CD4-positive, alpha-beta T cell treated with Interleukin-2 at 100 ng/mL for 4 hours (primary cell): ENCODE data around the gene OMP.
A peak's percentile ranks its signal among the peaks of the same experiment; 100 is the strongest.

Source experiments
- DNase-seq: peaks from one replicate; pipeline ENCODE4 v3.0.0-alpha.2; 2020; ENCODE audit warnings: low spot score

OMP gene

GRCh38 chr11:77069336-77069968 lies 33.2 kb upstream of the OMP start:
- no peak for DNase-seq

GRCh38 chr11:77069969-77070582 lies 32.6 kb upstream of the OMP start:
- DNase-seq, result no peak

- no peak for DNase-seq
Observed at GRCh38 chr11:77071077-77071476, 31.6 kb upstream of the OMP start.

- no peak for DNase-seq
Observed at GRCh38 chr11:77071671-77072605, 30.7 kb upstream of the OMP start.

- no peak for DNase-seq
Observed at GRCh38 chr11:77072851-77073327, 29.8 kb upstream of the OMP start.

GRCh38 chr11:77073328-77074001 lies 29.2 kb upstream of the OMP start:
- no peak for DNase-seq

GRCh38 chr11:77074205-77074604 lies 28.4 kb upstream of the OMP start:
- no peak for DNase-seq

- no peak for DNase-seq
Observed at GRCh38 chr11:77074626-77075221, 27.9 kb upstream of the OMP start.

- DNase-seq, result no peak
Observed at GRCh38 chr11:77075425-77075905, 27.2 kb upstream of the OMP start.

- DNase-seq, result no peak
Observed at GRCh38 chr11:77079666-77080065, 23.0 kb upstream of the OMP start.

GRCh38 chr11:77080643-77081210 lies 21.9 kb upstream of the OMP start:
- no peak for DNase-seq

GRCh38 chr11:77081381-77081851 lies 21.2 kb upstream of the OMP start:
- no peak for DNase-seq

- no peak for DNase-seq
Observed at GRCh38 chr11:77081976-77082836, 20.4 kb upstream of the OMP start.

- peak; percentile 45 for DNase-seq
Observed at GRCh38 chr11:77082838-77083565, 19.6 kb upstream of the OMP start.

GRCh38 chr11:77083566-77084245 lies 18.9 kb upstream of the OMP start:
- DNase-seq, result no peak

- no peak for DNase-seq
Observed at GRCh38 chr11:77084581-77085191, 18.0 kb upstream of the OMP start.

- no peak for DNase-seq
Observed at GRCh38 chr11:77085652-77086051, 17.0 kb upstream of the OMP start.
